ENCODE measurements around the gene ARHGEF4.

Gene ARHGEF4

GRCh38 chr2:130951018-130951417, 114.3 kb downstream of the ARHGEF4 start:
- POLR2A ChIA-PET, result no interaction called here
- CTCF ChIA-PET, result interaction anchor here (0.9 to 1.5 kb wide), 3 partner anchors 10 to 154 kb away, joined by 3 read pairs; no protein-coding TSS in a partner anchor
- DNase-seq (ENCODE audit: extremely low spot score), result no peak
- TF ChIP-seq CTCF (IDR thresholded peaks at IDR 0.05; ENCODE audit: control extremely low read depth, extremely low read depth, low read depth, missing control alignments), result no peak

GRCh38 chr2:130954873-130955272, 118.2 kb downstream of the ARHGEF4 start:
- no peak for TF ChIP-seq CTCF (IDR thresholded peaks at IDR 0.05; ENCODE audit: control extremely low read depth, extremely low read depth, low read depth, missing control alignments)
- no peak for DNase-seq (ENCODE audit: extremely low spot score)
- CTCF ChIA-PET, result no interaction called here
- POLR2A ChIA-PET, result no interaction called here

GRCh38 chr2:130957915-130958314, 121.2 kb downstream of the ARHGEF4 start:
- no peak for TF ChIP-seq CTCF (IDR thresholded peaks at IDR 0.05; ENCODE audit: control extremely low read depth, extremely low read depth, low read depth, missing control alignments)
- ChIA-PET POLR2A (no interaction called here), CTCF (no interaction called here)
- no peak for DNase-seq (ENCODE audit: extremely low spot score)

- TF ChIP-seq CTCF (IDR thresholded peaks at IDR 0.05; ENCODE audit: control extremely low read depth, extremely low read depth, low read depth, missing control alignments), result no peak
- ChIA-PET CTCF (no interaction called here), POLR2A (no interaction called here)
- DNase-seq (ENCODE audit: extremely low spot score), result no peak
These were observed 126.6 kb downstream of the ARHGEF4 start for GRCh38 chr2:130963196-130963848.

GRCh38 chr2:130963849-130964793, 127.4 kb downstream of the ARHGEF4 start:
- POLR2A ChIA-PET, result no interaction called here
- CTCF ChIA-PET, result interaction anchor here (0.6 kb wide), 1 partner anchor 167 kb away, joined by 4 read pairs; no protein-coding TSS in a partner anchor
- peak; percentile 40 for DNase-seq (ENCODE audit: extremely low spot score)
- peak; percentile 9 for TF ChIP-seq CTCF (IDR thresholded peaks at IDR 0.05; ENCODE audit: control extremely low read depth, extremely low read depth, low read depth, missing control alignments)

- ChIA-PET POLR2A (no interaction called here), CTCF (interaction anchor here (0.6 kb wide), 1 partner anchor 167 kb away, joined by 4 read pairs; no protein-coding TSS in a partner anchor)
- DNase-seq (ENCODE audit: extremely low spot score), result no peak
- no peak for TF ChIP-seq CTCF (IDR thresholded peaks at IDR 0.05; ENCODE audit: control extremely low read depth, extremely low read depth, low read depth, missing control alignments)
These were observed 128.2 kb downstream of the ARHGEF4 start for GRCh38 chr2:130964931-130965330.
